K562 (cell line): Measurements from ENCODE around the gene CCDC70. TPM values are rescaled to one million over a fixed set of nuclear protein-coding genes. Genes with fewer than 3 reads are reported as not detected.

Source experiments
- ATAC-seq: fragments of 200-7000 bp; cut with Tn5 transposase; 3 replicates; pipeline ENCODE4 v1.9.1; 2020; ENCODE audit warnings: moderate library complexity
- BruUV-seq: library from RNA; stranded (reverse); fragments of 400-500 nt; replicated peaks from 2 replicates; lab custom pipeline; 2021; lab: Mats Ljungman, UMichigan
- CTCF ChIA-PET: fragments of 300-600 bp; formaldehyde crosslinking; extraction: SDS; loops from one replicate; lab custom pipeline; 2021; ENCODE audit warnings: low intra/inter-chr PET ratio; lab: Yijun Ruan, JAX
- POLR2A ChIA-PET: fragments of 300-600, 350-650 bp; sonication (Branson Sonifier 250); formaldehyde crosslinking; extraction: SDS; loops from one replicate; lab custom pipeline; 2021; ENCODE audit warnings: antibody characterized with exemption, inconsistent platforms; lab: Yijun Ruan, JAX
- DNase-seq, 4 experiments: peaks; one replicate each; pipeline versions ENCODE4 v3.0.0 to v3.0.0-alpha.2; 2011 to 2018; ENCODE audit warnings: low spot score in 3 of 4, mixed read lengths in 3 of 4; ENCODE audit errors: extremely low read depth in 1 of 4
- FAIRE-seq: peaks from 2 replicates; lab custom pipeline; 2011; peaks lifted over from hg19 to GRCh38; lab: Jason Lieb, UNC
- H2AFZ ChIP-seq: 2 replicates; pipeline ENCODE4 v1.6.0; 2011; ENCODE audit warnings: low read depth, low read length, control low read depth, inconsistent platforms
- H3K27ac ChIP-seq: fragments of 200-600 bp; 3 replicates; pipeline ENCODE4 v1.8.0; 2011; ENCODE audit warnings: low read depth, mild to moderate bottlenecking, control low read depth, inconsistent platforms, low read length, moderate library complexity, mixed read lengths; ENCODE audit errors: extremely low read depth
- H3K27me3 ChIP-seq, 2 experiments: fragments of 300-600 bp in 1 of 2; 2 replicates in 1 of 2; 3 replicates in 1 of 2; pipeline versions ENCODE4 v1.6.0 to v1.8.0; 2011; ENCODE audit warnings: inconsistent platforms in 2 of 2, low read length in 2 of 2, mild to moderate bottlenecking in 1 of 2, mixed read lengths in 1 of 2, moderate library complexity in 1 of 2; ENCODE audit not compliant: control insufficient read depth in 2 of 2, insufficient read depth in 2 of 2
- H3K36me3 ChIP-seq: fragments of 300-600 bp; 3 replicates; pipeline ENCODE4 v1.8.0; 2011; ENCODE audit warnings: mild to moderate bottlenecking, low read length, inconsistent platforms; ENCODE audit not compliant: control insufficient read depth, insufficient read depth
- H3K4me1 ChIP-seq, 2 experiments: fragments of 200-600 bp in 1 of 2; replicated peaks in 1 of 2; 2 replicates in 1 of 2; 3 replicates in 1 of 2; pipeline versions ENCODE4 v1.5.1 to v1.8.0; 2011; ENCODE audit warnings: inconsistent platforms in 2 of 2, low read length in 2 of 2, mild to moderate bottlenecking in 1 of 2, mixed read lengths in 1 of 2, moderate library complexity in 1 of 2; ENCODE audit not compliant: control insufficient read depth in 2 of 2, insufficient read depth in 2 of 2
- H3K4me2 ChIP-seq: 2 replicates; pipeline ENCODE4 v1.6.1; 2011; ENCODE audit warnings: low read length, control low read depth, inconsistent platforms, mixed read lengths; ENCODE audit not compliant: insufficient read depth
- H3K4me3 ChIP-seq: fragments of 200-600 bp; sonication (generic), shearing (Covaris generic); 2 replicates; pipeline ENCODE4 v1.5.1; 2016; ENCODE audit warnings: control low read depth, inconsistent platforms
- H3K79me2 ChIP-seq: fragments of 200-600 bp; 3 replicates; pipeline ENCODE4 v1.8.0; 2011; ENCODE audit warnings: low read length, inconsistent platforms; ENCODE audit not compliant: control insufficient read depth, insufficient read depth
- H3K9ac ChIP-seq, 2 experiments: 2 replicates each; pipeline versions ENCODE4 v1.6.0 to v1.6.1; 2011; ENCODE audit warnings: low read depth in 2 of 2, low read length in 2 of 2, control low read depth in 1 of 2, inconsistent platforms in 1 of 2, mild to moderate bottlenecking in 1 of 2, mixed read lengths in 1 of 2; ENCODE audit not compliant: insufficient read depth in 1 of 2
- H3K9me1 ChIP-seq: one replicate; pipeline ENCODE4 v1.6.0; 2011; ENCODE audit warnings: inconsistent platforms, mild to moderate bottlenecking, low read length, moderate library complexity; ENCODE audit not compliant: control insufficient read depth, insufficient read depth
- H3K9me3 ChIP-seq: replicated peaks from 2 replicates; pipeline ENCODE4 v1.5.1; 2011; ENCODE audit warnings: low read depth, low read length, inconsistent platforms; ENCODE audit not compliant: control insufficient read depth, insufficient read depth
- H4K20me1 ChIP-seq: replicated peaks from 2 replicates; pipeline ENCODE4 v1.6.1; 2011; ENCODE audit warnings: low read length, inconsistent platforms, mixed read lengths; ENCODE audit not compliant: control insufficient read depth, insufficient read depth
- HMBOX1 ChIP-seq: sonication (generic); IDR thresholded peaks from 2 replicates; pipeline ENCODE4 v1.6.1; 2016
- KLF6 ChIP-seq: fragments of 250-450 bp; sonication (Bioruptor Pico); IDR thresholded peaks from 2 replicates; pipeline ENCODE4 v1.4.0; 2020; ENCODE audit warnings: mild to moderate bottlenecking, moderate library complexity, borderline replicate concordance
- MCM7 ChIP-seq, 2 experiments: fragments of 450-650 bp; IDR thresholded peaks; 2 replicates each; pipeline ENCODE4 v1.6.1; 2016 to 2018
- RNF219 ChIP-seq: fragments of 250-450 bp; sonication (Bioruptor Pico); IDR thresholded peaks from 2 replicates; pipeline ENCODE4 v1.5.0; 2022; ENCODE audit warnings: mild to moderate bottlenecking
- SIRT6 ChIP-seq: IDR thresholded peaks from one replicate; pipeline ENCODE4 v1.6.1; 2012; ENCODE audit warnings: low read depth, mild to moderate bottlenecking, control low read depth, inconsistent platforms, low read length, moderate library complexity
- TEAD2 ChIP-seq: fragments of 450-650 bp; IDR thresholded peaks from 2 replicates; pipeline ENCODE4 v1.6.1; 2016; ENCODE audit warnings: missing genetic modification characterization, control low read depth, missing compliant biosample characterization
- ZMIZ1 ChIP-seq, 2 experiments: fragments of 150-350 bp in 1 of 2; IDR thresholded peaks; 2 replicates each; pipeline ENCODE4 v1.6.1; 2012 to 2016; ENCODE audit warnings: low read depth in 2 of 2, low read length in 2 of 2, mild to moderate bottlenecking in 1 of 2, moderate library complexity in 1 of 2
- ZNF212 ChIP-seq: fragments of 450-650 bp; formaldehyde crosslinking; IDR thresholded peaks from 2 replicates; pipeline ENCODE4 v1.4.0; 2020; ENCODE audit warnings: mild to moderate bottlenecking
- WGBS: fragments of 100-300 bp; shearing (Covaris generic); methylation state at CpG from one replicate; pipeline ENCODE4 v1.1.6; 2016; ENCODE audit warnings: low coverage, mixed read lengths; ENCODE audit not compliant: insufficient coverage; ENCODE audit errors: missing lambda C conversion rate; 5-methylcytosine and 5-hydroxymethylcytosine counted together
- in situ Hi-C: fragments of 300-500 bp; cut with MboI; formaldehyde crosslinking; loops from 4 replicates; pipeline ENCODE4 v1.15.0; 2018; ENCODE audit warnings: inconsistent platforms, mixed read lengths
- intact Hi-C: fragments of 100-400 bp; cut with micrococcal nuclease; formaldehyde crosslinking; loops from 2 replicates; pipeline ENCODE4 v1.14.2; 2022
- polyA plus RNA-seq, 8 experiments: library from polyadenylated mRNA; depleted of rRNA in 4 of 8; stranded (reverse) in 5 of 8; unstranded in 3 of 8; fragments of >200 nt; fragmentation: Nextera tagmentation in 2 of 8; fragmentation: Illumina TruSeq in 1 of 8; extraction: Ambion mirVana in 2 of 8; extraction: Trizol in 1 of 8; gene quantifications; 2 replicates each; pipeline versions ENCODE4 v1.2.1 to v1.2.3, GENCODE V29; 2011 to 2014; ENCODE audit warnings: inconsistent platforms in 1 of 8, missing spikeins in 1 of 8
- total RNA-seq, 7 experiments: library from RNA; depleted of rRNA in 6 of 7; stranded (reverse); fragments of >200 nt in 6 of 7; fragmentation: Illumina TruSeq in 2 of 7; extraction: Trizol in 2 of 7; gene quantifications; 2 replicates each; pipeline versions ENCODE4 v1.2.1 to v1.2.3, GENCODE V29; 2011 to 2021; ENCODE audit warnings: low replicate concordance in 1 of 7
- TF ChIP-seq, protein P1 (sequence below): fragments of 250-450 bp; sonication (Bioruptor Pico); IDR thresholded peaks from 2 replicates; pipeline ENCODE4 v1.4.0; 2020; ENCODE audit warnings: mild to moderate bottlenecking
- TF ChIP-seq, protein P2 (sequence below): sonication (generic); formaldehyde crosslinking; IDR thresholded peaks from 2 replicates; pipeline ENCODE4 v1.8.0; 2022; ENCODE audit warnings: missing genetic modification reagents, mild to moderate bottlenecking, moderate library complexity, borderline replicate concordance

Gene CCDC70
- total and polyA plus RNA-seq, 9 of the 15 experiments (the other 6 are each of a cell fraction or from before 2014, with no cell fraction given) = not detected

DNA sequence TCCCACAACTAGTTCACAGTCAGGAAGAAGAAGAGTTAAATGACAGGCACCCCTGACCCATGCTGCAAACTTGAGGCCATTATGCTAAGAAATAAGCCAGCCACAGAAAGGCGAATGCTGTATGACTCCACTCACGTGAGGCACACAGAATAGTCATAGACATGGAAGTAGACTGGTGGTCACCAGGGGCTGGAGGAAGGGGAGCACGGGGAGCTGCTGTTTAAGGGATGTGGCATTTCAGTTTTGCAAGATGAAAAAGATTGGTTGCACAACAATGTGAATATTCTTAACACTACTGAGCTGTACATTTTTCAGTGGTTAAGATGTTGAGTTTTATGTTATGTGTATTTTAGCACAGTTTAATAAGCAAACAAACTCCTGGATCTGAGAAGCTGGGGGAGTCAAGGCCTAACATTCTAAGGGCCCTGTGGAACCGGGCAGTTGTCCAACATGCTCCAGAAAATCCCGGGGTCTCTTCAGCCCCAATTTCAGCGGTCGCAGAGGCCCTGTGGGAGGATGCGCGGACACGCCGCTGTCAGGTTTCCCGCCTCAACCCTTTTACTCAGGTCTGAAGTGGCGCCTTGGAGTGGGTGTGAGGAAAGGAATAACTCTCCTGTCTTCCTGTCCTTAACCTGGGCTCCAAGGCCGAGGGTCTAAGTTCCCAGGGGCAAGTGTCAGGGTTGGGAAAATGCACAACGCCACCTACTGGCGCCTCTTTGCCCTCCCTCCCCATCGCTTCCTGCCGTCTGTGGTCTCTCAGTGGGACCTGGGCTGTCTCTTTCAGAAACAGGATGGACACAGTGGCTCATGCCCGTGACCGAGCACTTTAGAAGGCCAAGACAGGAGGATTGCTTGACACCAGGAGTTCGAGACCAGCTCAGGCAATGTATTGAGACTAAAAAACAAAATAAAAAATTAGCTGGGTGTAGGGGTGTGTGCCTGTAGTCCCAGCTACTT is 12.3 kb upstream of the CCDC70 start:
- Histone ChIP-seq H3K27ac (no peak overlapping the region), H3K4me3 (no peak overlapping the region), H3K27me3 (no peaks in the 10 kb centered on the region), H3K9ac (no peak overlapping the region), H4K20me1 (no peaks in the 10 kb centered on the region), H3K4me2 (no peak overlapping the region), H3K79me2 (no peaks in the 10 kb centered on the region), H2AFZ (peak overlapping the region; percentile 62; the same call in 1 of the 2 replicates), H3K4me1 (peaks cover 0 to 6% of the 10 kb centered on the region in 2 experiments; a peak in 3 of 5 replicates), H3K36me3 (no peaks in the 10 kb centered on the region), H3K9me3 (no peaks in the 10 kb centered on the region), H3K9me1 (no peaks in the 10 kb centered on the region)
- BruUV-seq = no TSS peak
- ChIA-PET POLR2A (no interaction called here), CTCF (no interaction called here)
- ATAC-seq (peak; percentile 91), DNase-seq (peak; percentile 47 to 62 (median 58)), FAIRE-seq (peak; percentile 29)
- intact Hi-C loops = loop anchor here (1.0 to 5.0 kb wide), 2 partner anchors 34 to 278 kb away; partner anchors contain the start of gene NEK5
- in situ Hi-C loops = no loop called here
- WGBS = 49% methylated on average over 20 of the region's 21 CpGs
- TF ChIP-seq, protein P1, sequence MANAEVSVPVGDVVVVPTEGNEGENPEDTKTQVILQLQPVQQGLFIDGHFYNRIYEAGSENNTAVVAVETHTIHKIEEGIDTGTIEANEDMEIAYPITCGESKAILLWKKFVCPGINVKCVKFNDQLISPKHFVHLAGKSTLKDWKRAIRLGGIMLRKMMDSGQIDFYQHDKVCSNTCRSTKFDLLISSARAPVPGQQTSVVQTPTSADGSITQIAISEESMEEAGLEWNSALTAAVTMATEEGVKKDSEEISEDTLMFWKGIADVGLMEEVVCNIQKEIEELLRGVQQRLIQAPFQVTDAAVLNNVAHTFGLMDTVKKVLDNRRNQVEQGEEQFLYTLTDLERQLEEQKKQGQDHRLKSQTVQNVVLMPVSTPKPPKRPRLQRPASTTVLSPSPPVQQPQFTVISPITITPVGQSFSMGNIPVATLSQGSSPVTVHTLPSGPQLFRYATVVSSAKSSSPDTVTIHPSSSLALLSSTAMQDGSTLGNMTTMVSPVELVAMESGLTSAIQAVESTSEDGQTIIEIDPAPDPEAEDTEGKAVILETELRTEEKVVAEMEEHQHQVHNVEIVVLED (CRISPR knock-in tag) = no peak
- TF ChIP-seq SIRT6 = no peak
- TF ChIP-seq MCM7 (IDR thresholded peaks at IDR 0.05) = no peak
- no peak for TF ChIP-seq HMBOX1
- no peak for TF ChIP-seq TEAD2 (tag)
- TF ChIP-seq RNF219 = no peak
- TF ChIP-seq KLF6 = no peak
- no peak for TF ChIP-seq ZMIZ1 (IDR thresholded peaks at IDR 0.05; ENCODE audit: low read depth in 2 of 2, low read length in 2 of 2)
- TF ChIP-seq, protein P2, sequence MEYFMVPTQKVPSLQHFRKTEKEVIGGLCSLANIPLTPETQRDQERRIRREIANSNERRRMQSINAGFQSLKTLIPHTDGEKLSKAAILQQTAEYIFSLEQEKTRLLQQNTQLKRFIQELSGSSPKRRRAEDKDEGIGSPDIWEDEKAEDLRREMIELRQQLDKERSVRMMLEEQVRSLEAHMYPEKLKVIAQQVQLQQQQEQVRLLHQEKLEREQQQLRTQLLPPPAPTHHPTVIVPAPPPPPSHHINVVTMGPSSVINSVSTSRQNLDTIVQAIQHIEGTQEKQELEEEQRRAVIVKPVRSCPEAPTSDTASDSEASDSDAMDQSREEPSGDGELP (CRISPR knock-in tag) = peak; percentile 19; the same call in 1 of the 2 replicates
- TF ChIP-seq ZNF212 (CRISPR knock-in tag) = no peak
